Cardiac muscle cell (in vitro differentiated cells and primary cell): ENCODE results near the gene EDN2. TPM values are rescaled to one million over a fixed set of nuclear protein-coding genes. Genes with fewer than 3 reads are reported as not detected.

Experiments used
- DNase-seq, 2 donors: peaks; one replicate each; pipeline versions ENCODE4 v3.0.0 to v3.0.0-alpha.2; 2010 to 2017; ENCODE audit warnings: low read depth in 1 of 2, low spot score in 1 of 2
- H3K27ac ChIP-seq: fragments of 200-600 bp; sonication (generic); 2 replicates; pipeline ENCODE4 v1.5.1; 2016
- H3K27me3 ChIP-seq: fragments of 200-600 bp; sonication (generic); 2 replicates; pipeline ENCODE4 v1.6.0; 2016; ENCODE audit warnings: control low read depth
- H3K36me3 ChIP-seq: fragments of 200-600 bp; sonication (generic); 2 replicates; pipeline ENCODE4 v1.5.1; 2016; ENCODE audit warnings: control low read depth
- H3K4me1 ChIP-seq: fragments of 200-600 bp; sonication (generic); 2 replicates; pipeline ENCODE4 v1.8.1; 2017; ENCODE audit warnings: low read depth, mild to moderate bottlenecking, mixed run types
- H3K4me3 ChIP-seq: fragments of 200-600 bp; sonication (generic); 2 replicates; pipeline ENCODE4 v1.5.1; 2016; ENCODE audit warnings: mild to moderate bottlenecking
- H3K9me3 ChIP-seq: fragments of 200-600 bp; sonication (generic); 2 replicates; pipeline ENCODE4 v1.5.1; 2017; ENCODE audit warnings: low read depth, mild to moderate bottlenecking, control low read depth
- CTCF ChIP-seq: IDR thresholded peaks from 2 replicates; pipeline ENCODE4 v1.5.1; 2012; ENCODE audit warnings: low read depth, mild to moderate bottlenecking, low read length
- polyA plus RNA-seq: library from polyadenylated mRNA; unstranded; fragments of >200 nt; fragmentation: Nextera tagmentation; extraction: Ambion mirVana; gene quantifications from 2 replicates; pipeline ENCODE4 v1.2.1, GENCODE V29; 2016
- total RNA-seq: library from RNA; depleted of rRNA; stranded (reverse); fragments of >200 nt; gene quantifications from 2 replicates; pipeline ENCODE4 v1.2.3, GENCODE V29; 2016

EDN2 gene
- total and polyA plus RNA-seq, 2 experiments from 2014 or later, result 0.98 to 1.8 TPM

GRCh38 chr1:41504114-41505035 lies 19.9 kb upstream of the EDN2 start:
- TF ChIP-seq CTCF, result no peak
- Histone ChIP-seq H3K9me3 (no peaks in the 10 kb centered on the region), H3K36me3 (no peaks in the 10 kb centered on the region), H3K4me3 (no peak overlapping the region), H3K27ac (peak overlapping the region; percentile 62), H3K27me3 (no peaks in the 10 kb centered on the region), H3K4me1 (peaks cover 19% of the 10 kb centered on the region)
- peak; percentile 51 to 53 for DNase-seq

GRCh38 chr1:41503538-41504113 lies 19.1 kb upstream of the EDN2 start:
- Histone ChIP-seq H3K27ac (peak overlapping the region; percentile 62), H3K4me3 (no peak overlapping the region), H3K4me1 (peaks cover 19% of the 10 kb centered on the region), H3K36me3 (no peaks in the 10 kb centered on the region), H3K9me3 (no peaks in the 10 kb centered on the region), H3K27me3 (no peaks in the 10 kb centered on the region)
- peak; percentile 4 for TF ChIP-seq CTCF
- DNase-seq, result no peak

- Histone ChIP-seq H3K4me3 (no peak overlapping the region), H3K27ac (peak overlapping the region; percentile 42), H3K36me3 (no peaks in the 10 kb centered on the region), H3K4me1 (peaks cover 19% of the 10 kb centered on the region), H3K9me3 (no peaks in the 10 kb centered on the region), H3K27me3 (no peaks in the 10 kb centered on the region)
- DNase-seq, result peak in 1 of 2 donors; percentile 57
- no peak for TF ChIP-seq CTCF
Observed at GRCh38 chr1:41502912-41503311, 18.4 kb upstream of the EDN2 start.

- no peak overlapping the region for H3K4me3 ChIP-seq
- no peak for DNase-seq
- no peaks in the 10 kb centered on the region for H3K9me3 ChIP-seq
- peak overlapping the region; percentile 78 for H3K27ac ChIP-seq
- TF ChIP-seq CTCF, result no peak
- peaks cover 23% of the 10 kb centered on the region for H3K4me1 ChIP-seq
- H3K27me3 ChIP-seq, result no peaks in the 10 kb centered on the region
- H3K36me3 ChIP-seq, result no peaks in the 10 kb centered on the region
Observed at GRCh38 chr1:41501581-41501980, 17.1 kb upstream of the EDN2 start.

- no peak for TF ChIP-seq CTCF
- Histone ChIP-seq H3K36me3 (no peaks in the 10 kb centered on the region), H3K4me1 (peaks cover 26% of the 10 kb centered on the region), H3K27ac (peak overlapping the region; percentile 78), H3K27me3 (no peaks in the 10 kb centered on the region), H3K4me3 (no peak overlapping the region), H3K9me3 (no peaks in the 10 kb centered on the region)
- DNase-seq, result peak in 1 of 2 donors; percentile 75
Observed at GRCh38 chr1:41500781-41501518, 16.5 kb upstream of the EDN2 start.
